DOHH2 (cell line): ENCODE data around the gene MYG1.

ENCODE experiments used
- EZH2phosphoT487 ChIP-seq: fragments of 200-600 bp; sonication (generic); IDR thresholded peaks from 2 replicates; pipeline ENCODE4 v1.6.1; 2017; ENCODE audit warnings: borderline replicate concordance, mild to moderate bottlenecking, antibody characterized with exemption, low read length, moderate library complexity, mixed read lengths
- TF ChIP-seq, protein P1 (sequence below): fragments of 200-600 bp; sonication (generic); IDR thresholded peaks from one replicate; pipeline ENCODE4 v1.5.1; 2014; ENCODE audit warnings: antibody characterized with exemption, mild to moderate bottlenecking, low read depth, low read length; ENCODE audit not compliant: poor library complexity, severe bottlenecking

DNA sequence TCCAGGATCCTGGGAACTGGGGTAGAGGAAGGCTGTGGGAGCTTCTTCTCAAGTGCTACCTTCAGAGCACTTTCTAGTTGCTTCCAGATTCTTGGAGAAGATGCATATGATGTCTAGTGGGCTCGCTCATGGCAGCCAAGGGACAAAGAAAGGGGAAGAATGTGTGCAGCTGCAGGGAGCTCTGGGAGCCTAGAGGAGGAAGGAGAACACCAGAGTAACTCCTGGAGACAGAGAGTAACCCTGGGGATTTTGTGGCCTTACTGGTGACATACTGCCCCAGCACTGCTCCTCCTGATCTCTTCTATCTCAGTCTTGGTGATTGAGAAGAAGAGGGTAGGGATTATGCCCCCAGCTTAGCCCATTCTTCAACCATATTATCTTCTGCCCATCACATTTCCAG lies 47.0 kb downstream of the MYG1 start:
- TF ChIP-seq, protein P1, sequence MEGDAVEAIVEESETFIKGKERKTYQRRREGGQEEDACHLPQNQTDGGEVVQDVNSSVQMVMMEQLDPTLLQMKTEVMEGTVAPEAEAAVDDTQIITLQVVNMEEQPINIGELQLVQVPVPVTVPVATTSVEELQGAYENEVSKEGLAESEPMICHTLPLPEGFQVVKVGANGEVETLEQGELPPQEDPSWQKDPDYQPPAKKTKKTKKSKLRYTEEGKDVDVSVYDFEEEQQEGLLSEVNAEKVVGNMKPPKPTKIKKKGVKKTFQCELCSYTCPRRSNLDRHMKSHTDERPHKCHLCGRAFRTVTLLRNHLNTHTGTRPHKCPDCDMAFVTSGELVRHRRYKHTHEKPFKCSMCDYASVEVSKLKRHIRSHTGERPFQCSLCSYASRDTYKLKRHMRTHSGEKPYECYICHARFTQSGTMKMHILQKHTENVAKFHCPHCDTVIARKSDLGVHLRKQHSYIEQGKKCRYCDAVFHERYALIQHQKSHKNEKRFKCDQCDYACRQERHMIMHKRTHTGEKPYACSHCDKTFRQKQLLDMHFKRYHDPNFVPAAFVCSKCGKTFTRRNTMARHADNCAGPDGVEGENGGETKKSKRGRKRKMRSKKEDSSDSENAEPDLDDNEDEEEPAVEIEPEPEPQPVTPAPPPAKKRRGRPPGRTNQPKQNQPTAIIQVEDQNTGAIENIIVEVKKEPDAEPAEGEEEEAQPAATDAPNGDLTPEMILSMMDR: no peak
- TF ChIP-seq EZH2phosphoT487: no peak
